Prostate gland (tissue), 2 donors: Measurements from ENCODE around the gene CARS1. TPM values are rescaled to one million over a fixed set of nuclear protein-coding genes. Genes with fewer than 3 reads are reported as not detected.
"Not testable (repeated sequence)": the region's sequence is repeated elsewhere in the genome, so short reads cannot be mapped to it uniquely, and the experiment has no call there.

Experiments used
- DNase-seq: peaks from one replicate; pipeline ENCODE4 v3.0.0-alpha.2; 2019; ENCODE audit warnings: low spot score
- H3K27ac ChIP-seq, 2 donors: fragments of 200-600 bp; sonication (generic); 2 replicates each; pipeline ENCODE4 v1.5.1; 2017 to 2019
- H3K27me3 ChIP-seq: fragments of 200-600 bp; sonication (generic); replicated peaks from 2 replicates; pipeline ENCODE4 v1.5.1; 2019; ENCODE audit not compliant: insufficient read depth
- H3K36me3 ChIP-seq, 2 donors: fragments of 200-600 bp; sonication (generic); 1 replicate in 1 of 2; 2 replicates in 1 of 2; pipeline versions ENCODE4 v1.5.1 to v1.8.1; 2017 to 2019
- H3K4me1 ChIP-seq: fragments of 200-600 bp; sonication (generic); replicated peaks from 2 replicates; pipeline ENCODE4 v1.5.1; 2019
- H3K4me3 ChIP-seq, 2 donors: fragments of 200-600 bp; sonication (generic); 2 replicates each; pipeline ENCODE4 v1.5.1; 2017 to 2019
- H3K9me3 ChIP-seq: fragments of 200-600 bp; sonication (generic); 2 replicates; pipeline ENCODE4 v1.5.1; 2017
- POLR2A ChIP-seq: fragments of 450-650 bp; IDR thresholded peaks from one replicate; pipeline ENCODE4 v1.6.1; 2016; ENCODE audit warnings: antibody characterized with exemption, mild to moderate bottlenecking
- POLR2AphosphoS5 ChIP-seq: sonication (generic); formaldehyde crosslinking; IDR thresholded peaks from one replicate; pipeline ENCODE4 v1.6.1; 2017; ENCODE audit warnings: antibody characterized with exemption
- WGBS: methylation state at CpG from one replicate; pipeline ENCODE4 v1.1.5; 2018; 5-methylcytosine and 5-hydroxymethylcytosine counted together
- intact Hi-C: fragments of 100-400 bp; cut with DNase I; formaldehyde crosslinking; loops from one replicate; pipeline ENCODE4 v1.14.2; 2022
- total RNA-seq, 2 donors: library from RNA; depleted of rRNA; stranded (reverse); fragments of >200 nt; gene quantifications; one replicate each; pipeline ENCODE4 v1.1.0, GENCODE V29; 2016
- TF ChIP-seq, protein P1 (sequence below), 4 experiments: fragments of 200-600 bp in 2 of 4; fragments of 450-650 bp in 2 of 4; sonication (generic) in 2 of 4; IDR thresholded peaks; 1 replicate in 3 of 4; 2 replicates in 1 of 4; pipeline ENCODE4 v1.5.1; 2016 to 2019; ENCODE audit warnings: antibody characterized with exemption in 4 of 4, mild to moderate bottlenecking in 2 of 4, moderate library complexity in 2 of 4

Gene CARS1
- total RNA-seq, 2 donors from 2014 or later, result 25.6 to 28.9 TPM

DNA sequence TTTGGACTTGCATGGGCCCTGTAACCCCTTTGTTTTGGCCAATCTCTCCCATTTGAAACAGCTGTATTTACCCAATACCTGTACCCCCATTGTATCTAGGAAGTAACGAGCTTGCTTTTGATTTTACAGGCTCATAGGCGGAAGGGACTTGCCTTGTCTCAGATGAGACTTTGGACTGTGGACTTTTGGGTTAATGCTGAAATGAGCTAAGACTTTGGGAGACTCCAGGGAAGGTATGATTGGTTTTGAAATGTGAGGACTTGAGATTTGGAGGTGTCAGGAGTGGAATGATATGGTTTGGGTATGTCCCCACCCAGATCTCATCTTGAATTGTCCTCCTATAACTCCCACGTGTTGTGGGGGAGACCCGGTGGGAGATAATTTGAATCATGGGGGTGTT, 6.2 kb upstream of the CARS1 start:
- H3K27me3 ChIP-seq, H3K36me3 ChIP-seq, H3K4me3 ChIP-seq, intact Hi-C loops, H3K27ac ChIP-seq, DNase-seq, H3K9me3 ChIP-seq, H3K4me1 ChIP-seq: not testable (repeated sequence)
- WGBS, result 74% methylated on average over 4 of the region's 4 CpGs

DNA sequence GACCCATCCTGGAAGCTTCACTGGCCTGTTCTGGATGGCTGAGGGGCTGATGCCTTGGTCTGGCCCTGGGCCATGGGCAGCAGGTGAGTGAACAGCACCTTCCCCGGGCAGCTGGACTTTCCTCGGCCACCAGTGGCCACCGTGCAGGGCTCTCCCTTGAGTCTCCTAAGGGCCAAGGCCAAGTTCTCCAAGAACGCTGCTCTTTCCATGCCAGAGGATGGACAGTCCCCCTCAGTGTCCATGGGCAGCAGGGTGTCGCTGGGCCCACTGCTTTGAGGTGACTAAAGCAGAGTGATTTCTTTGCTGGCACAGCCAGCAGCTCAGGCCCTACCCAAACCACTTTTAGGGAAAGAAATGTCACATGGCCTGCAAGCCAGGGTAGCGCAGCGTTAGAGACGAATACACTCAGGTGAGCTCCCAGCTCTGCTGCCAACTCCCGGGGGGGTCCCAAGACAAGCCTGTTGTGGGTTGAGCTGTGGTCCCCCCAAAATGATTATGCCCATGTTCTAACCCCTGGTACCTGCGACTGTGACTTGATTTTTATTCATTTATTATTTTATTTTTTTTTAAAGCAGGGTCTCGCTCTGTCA, 3.3 kb upstream of the CARS1 start:
- Histone ChIP-seq H3K27me3 (no peaks in the 10 kb centered on the region), H3K4me3 (no peak overlapping the region), H3K9me3 (no peaks in the 10 kb centered on the region), H3K4me1 (no peaks in the 10 kb centered on the region), H3K27ac (no peak overlapping the region), H3K36me3 (no peaks in the 10 kb centered on the region)
- DNase-seq, result no peak
- TF ChIP-seq, protein P1, sequence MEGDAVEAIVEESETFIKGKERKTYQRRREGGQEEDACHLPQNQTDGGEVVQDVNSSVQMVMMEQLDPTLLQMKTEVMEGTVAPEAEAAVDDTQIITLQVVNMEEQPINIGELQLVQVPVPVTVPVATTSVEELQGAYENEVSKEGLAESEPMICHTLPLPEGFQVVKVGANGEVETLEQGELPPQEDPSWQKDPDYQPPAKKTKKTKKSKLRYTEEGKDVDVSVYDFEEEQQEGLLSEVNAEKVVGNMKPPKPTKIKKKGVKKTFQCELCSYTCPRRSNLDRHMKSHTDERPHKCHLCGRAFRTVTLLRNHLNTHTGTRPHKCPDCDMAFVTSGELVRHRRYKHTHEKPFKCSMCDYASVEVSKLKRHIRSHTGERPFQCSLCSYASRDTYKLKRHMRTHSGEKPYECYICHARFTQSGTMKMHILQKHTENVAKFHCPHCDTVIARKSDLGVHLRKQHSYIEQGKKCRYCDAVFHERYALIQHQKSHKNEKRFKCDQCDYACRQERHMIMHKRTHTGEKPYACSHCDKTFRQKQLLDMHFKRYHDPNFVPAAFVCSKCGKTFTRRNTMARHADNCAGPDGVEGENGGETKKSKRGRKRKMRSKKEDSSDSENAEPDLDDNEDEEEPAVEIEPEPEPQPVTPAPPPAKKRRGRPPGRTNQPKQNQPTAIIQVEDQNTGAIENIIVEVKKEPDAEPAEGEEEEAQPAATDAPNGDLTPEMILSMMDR (IDR thresholded peaks at IDR 0.05), result no peak
- no peak for TF ChIP-seq POLR2A
- no peak for TF ChIP-seq POLR2AphosphoS5
- WGBS, result 85% methylated on average over 11 of the region's 11 CpGs
- intact Hi-C loops, result no loop called here

DNA sequence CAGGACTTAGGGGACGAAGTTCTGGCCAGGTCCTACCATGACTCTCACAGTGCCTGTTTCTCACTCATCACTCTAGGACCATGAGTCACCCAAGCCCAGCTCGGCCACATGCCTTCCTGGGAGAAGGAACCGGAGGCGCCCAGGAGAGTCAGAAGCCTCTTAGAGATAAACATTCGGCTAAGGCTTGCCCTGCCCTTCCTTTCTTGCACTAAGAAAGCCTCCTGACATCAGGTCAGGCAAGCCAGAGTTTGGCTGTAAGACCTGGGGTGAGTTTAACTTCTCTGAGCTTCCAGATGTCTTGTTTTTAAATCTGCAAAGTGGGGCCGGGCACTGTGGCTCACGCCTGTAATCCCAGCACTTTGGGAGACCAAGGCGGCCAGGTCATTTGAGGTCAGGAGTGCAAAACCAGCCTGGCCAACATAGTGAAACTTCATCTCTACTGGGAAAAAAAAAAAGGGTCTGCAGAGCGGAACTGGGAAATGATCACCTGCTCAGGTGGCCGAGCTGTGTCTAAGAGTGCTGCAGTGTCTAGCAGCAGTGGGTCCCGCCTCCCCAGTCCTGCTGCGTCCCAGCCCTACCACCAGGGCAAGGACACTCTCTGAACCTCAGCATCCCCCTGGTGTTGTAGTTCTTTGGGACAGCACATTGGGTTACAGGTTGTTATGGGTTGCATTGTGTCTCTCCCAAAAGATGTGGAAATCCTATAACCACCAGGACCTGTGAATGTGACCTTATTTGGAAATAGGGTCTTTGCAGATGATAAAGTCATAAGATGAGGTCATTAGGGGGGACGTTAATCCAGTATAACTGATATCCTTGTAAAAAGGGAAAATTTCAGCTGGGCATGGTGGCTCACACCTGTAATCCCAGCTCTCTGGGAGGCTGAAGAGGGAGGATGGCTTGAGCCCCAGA, 1.8 kb upstream of the CARS1 start:
- no peak for DNase-seq
- TF ChIP-seq, protein P1 (IDR thresholded peaks at IDR 0.05), result no peak
- TF ChIP-seq POLR2AphosphoS5 (no peak), POLR2A (no peak)
- intact Hi-C loops, result no loop called here
- H3K36me3 ChIP-seq, result no peaks in the 10 kb centered on the region
- WGBS, result 72% methylated on average over 13 of the region's 13 CpGs
- no peaks in the 10 kb centered on the region for H3K9me3 ChIP-seq
- no peak overlapping the region for H3K27ac ChIP-seq
- H3K4me3 ChIP-seq, result no peak overlapping the region
- H3K27me3 ChIP-seq, result no peaks in the 10 kb centered on the region
- H3K4me1 ChIP-seq, result no peaks in the 10 kb centered on the region

DNA sequence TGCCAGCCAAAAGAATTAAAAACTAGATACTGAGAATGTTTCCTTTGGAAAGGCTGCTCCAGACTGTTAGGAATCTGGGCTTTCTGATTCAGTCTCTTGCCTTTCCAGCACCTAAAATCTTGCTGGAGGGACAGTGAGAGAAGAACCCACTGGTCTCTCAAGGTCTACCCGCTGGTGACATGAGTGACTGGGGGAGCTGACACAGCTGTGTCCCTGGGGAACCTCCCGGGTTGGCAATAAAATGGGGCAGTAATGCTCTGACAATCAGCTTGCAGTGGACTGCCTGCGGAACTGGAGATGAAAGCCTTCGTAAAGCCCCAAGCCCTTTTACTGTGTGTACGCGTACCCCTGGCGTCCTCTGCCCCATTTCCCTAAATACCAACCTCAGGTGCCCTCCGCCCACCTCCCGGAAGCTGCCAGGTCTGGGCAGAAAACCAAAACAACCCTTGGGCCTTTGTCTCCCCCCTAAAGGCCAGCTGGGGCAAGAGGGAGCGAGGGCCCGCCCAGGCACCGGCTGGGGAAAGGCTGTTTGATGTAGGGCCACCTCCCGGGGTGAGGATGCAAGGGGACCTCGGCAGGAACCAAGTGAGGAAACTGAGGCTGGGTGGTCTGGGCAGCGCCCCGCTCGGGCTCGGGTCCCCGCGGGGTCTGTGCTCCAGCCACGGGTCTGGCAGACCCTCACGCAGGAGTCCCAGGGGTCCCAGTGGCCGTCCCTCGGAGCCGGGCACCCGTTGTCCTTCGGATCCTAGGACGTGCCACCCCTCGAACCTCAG, 741 bp downstream of the CARS1 start:
- no peak for TF ChIP-seq POLR2A
- TF ChIP-seq POLR2AphosphoS5, result no peak
- TF ChIP-seq, protein P1 (IDR thresholded peaks at IDR 0.05), result no peak
- H3K9me3 ChIP-seq, result no peaks in the 10 kb centered on the region
- 4% methylated on average over 14 of the region's 29 CpGs for WGBS
- H3K27ac ChIP-seq, result peak overlapping the region; percentile 45 to 65
- intact Hi-C loops, result no loop called here
- H3K4me3 ChIP-seq, result peak overlapping the region; percentile 62 to 93
- DNase-seq, result no peak
- H3K27me3 ChIP-seq, result no peaks in the 10 kb centered on the region
- no peaks in the 10 kb centered on the region for H3K36me3 ChIP-seq
- H3K4me1 ChIP-seq, result peaks cover 5% of the 10 kb centered on the region

DNA sequence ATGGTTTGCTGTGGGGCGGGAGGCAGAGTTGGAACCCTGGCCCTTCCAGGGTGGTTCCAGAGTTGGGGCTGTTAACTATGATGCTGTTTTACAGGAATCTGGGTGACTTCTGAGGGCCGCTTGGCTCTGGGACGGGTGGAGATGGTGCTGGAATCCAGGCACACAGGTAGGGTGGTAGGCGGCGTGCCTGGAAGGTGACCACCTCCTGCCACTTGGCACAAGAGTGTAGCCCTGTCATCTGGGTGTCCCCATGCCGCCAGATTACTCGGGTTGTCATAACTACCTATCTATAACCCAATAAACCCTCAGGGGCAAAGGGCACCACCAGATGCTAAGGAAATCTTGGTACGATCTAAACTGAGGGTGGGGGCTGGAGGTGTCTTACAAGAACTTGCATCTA, 1.3 kb downstream of the CARS1 start:
- no peak for DNase-seq
- Histone ChIP-seq H3K4me3 (peak overlapping the region; percentile 62 to 93), H3K4me1 (peaks cover 5% of the 10 kb centered on the region), H3K27ac (no peak overlapping the region), H3K36me3 (no peaks in the 10 kb centered on the region), H3K27me3 (no peaks in the 10 kb centered on the region), H3K9me3 (no peaks in the 10 kb centered on the region)
- intact Hi-C loops, result no loop called here
- 75% methylated on average over 8 of the region's 8 CpGs for WGBS
- no peak for TF ChIP-seq POLR2A
- TF ChIP-seq POLR2AphosphoS5, result no peak
- TF ChIP-seq, protein P1 (IDR thresholded peaks at IDR 0.05), result no peak
